Duodenal mucosa (tissue), 2 donors: ENCODE measurements around the gene GALNT10.

Source experiments
- H3K27ac ChIP-seq: one replicate; pipeline ENCODE4 v1.7.0; 2013; ENCODE audit warnings: low read depth, low read length
- H3K27me3 ChIP-seq, 2 donors: one replicate each; pipeline ENCODE4 v1.7.0; 2013; ENCODE audit warnings: low read length in 2 of 2, control low read depth in 1 of 2; ENCODE audit not compliant: insufficient read depth in 2 of 2, control insufficient read depth in 1 of 2
- H3K36me3 ChIP-seq, 2 donors: one replicate each; pipeline ENCODE4 v1.7.0; 2013; ENCODE audit warnings: low read length in 2 of 2, control low read depth in 1 of 2; ENCODE audit not compliant: insufficient read depth in 2 of 2, control insufficient read depth in 1 of 2
- H3K4me1 ChIP-seq, 2 donors: one replicate each; pipeline ENCODE4 v1.7.0; 2013; ENCODE audit warnings: low read length in 2 of 2, control low read depth in 1 of 2; ENCODE audit not compliant: insufficient read depth in 2 of 2, control insufficient read depth in 1 of 2
- H3K4me3 ChIP-seq, 2 donors: one replicate each; pipeline ENCODE4 v1.7.0; 2013; ENCODE audit warnings: low read length in 2 of 2, low read depth in 1 of 2
- H3K9ac ChIP-seq, 2 donors: one replicate each; pipeline ENCODE4 v1.7.0; 2013; ENCODE audit warnings: low read length in 2 of 2, low read depth in 1 of 2
- H3K9me3 ChIP-seq, 2 donors: one replicate each; pipeline ENCODE4 v1.7.0; 2013; ENCODE audit warnings: low read length in 2 of 2, control low read depth in 1 of 2; ENCODE audit not compliant: control insufficient read depth in 1 of 2

Gene GALNT10

GRCh38 chr5:154302161-154302560 lies 111.6 kb downstream of the GALNT10 start:
- H3K9me3 ChIP-seq, result no peaks in the 10 kb centered on the region
- H3K27me3 ChIP-seq, result no peaks in the 10 kb centered on the region
- H3K9ac ChIP-seq, result no peak overlapping the region
- no peak overlapping the region for H3K4me3 ChIP-seq
- H3K4me1 ChIP-seq, result peaks cover under 1 to 11% of the 10 kb centered on the region in 2 donors
- no peak overlapping the region for H3K27ac ChIP-seq
- peaks cover 4 to 5% of the 10 kb centered on the region in 2 donors for H3K36me3 ChIP-seq

- Histone ChIP-seq H3K36me3 (peaks cover 4 to 5% of the 10 kb centered on the region in 2 donors), H3K27me3 (no peaks in the 10 kb centered on the region), H3K27ac (no peak overlapping the region), H3K9me3 (no peaks in the 10 kb centered on the region), H3K4me3 (no peak overlapping the region), H3K9ac (no peak overlapping the region), H3K4me1 (peaks cover 0 to 10% of the 10 kb centered on the region in 2 donors)
Measured at GRCh38 chr5:154303133-154303532, 112.6 kb downstream of the GALNT10 start.

GRCh38 chr5:154308443-154309370 lies 118.2 kb downstream of the GALNT10 start:
- H3K36me3 ChIP-seq, result no peaks in the 10 kb centered on the region
- no peak overlapping the region for H3K27ac ChIP-seq

GRCh38 chr5:154309371-154309745 lies 118.8 kb downstream of the GALNT10 start:
- H3K9ac ChIP-seq, result no peak overlapping the region
- H3K4me3 ChIP-seq, result no peak overlapping the region
- H3K36me3 ChIP-seq, result no peaks in the 10 kb centered on the region
- H3K27me3 ChIP-seq, result no peaks in the 10 kb centered on the region
- no peak overlapping the region for H3K27ac ChIP-seq
- no peaks in the 10 kb centered on the region for H3K9me3 ChIP-seq
- peaks cover 0 to 9% of the 10 kb centered on the region in 2 donors for H3K4me1 ChIP-seq

More at GRCh38 chr5:154308443-154309370, 118.2 kb downstream of the GALNT10 start:
- H3K4me3 ChIP-seq, result no peak overlapping the region
- H3K4me1 ChIP-seq, result peaks cover 0 to 9% of the 10 kb centered on the region in 2 donors
- H3K9me3 ChIP-seq, result no peaks in the 10 kb centered on the region
- H3K27me3 ChIP-seq, result no peaks in the 10 kb centered on the region
- H3K9ac ChIP-seq, result no peak overlapping the region

GRCh38 chr5:154309805-154310204 lies 119.3 kb downstream of the GALNT10 start:
- Histone ChIP-seq H3K4me3 (no peak overlapping the region), H3K9me3 (no peaks in the 10 kb centered on the region), H3K36me3 (no peaks in the 10 kb centered on the region), H3K9ac (no peak overlapping the region), H3K27me3 (no peaks in the 10 kb centered on the region), H3K27ac (no peak overlapping the region), H3K4me1 (peaks cover 0 to 9% of the 10 kb centered on the region in 2 donors)

- Histone ChIP-seq H3K27ac (no peak overlapping the region), H3K4me1 (peaks cover 4 to 19% of the 10 kb centered on the region in 2 donors), H3K4me3 (no peak overlapping the region), H3K27me3 (no peaks in the 10 kb centered on the region), H3K36me3 (no peaks in the 10 kb centered on the region), H3K9ac (no peak overlapping the region), H3K9me3 (no peaks in the 10 kb centered on the region)
Measured at GRCh38 chr5:154311362-154311761, 120.8 kb downstream of the GALNT10 start.

GRCh38 chr5:154312000-154312399 lies 121.5 kb downstream of the GALNT10 start:
- Histone ChIP-seq H3K36me3 (no peaks in the 10 kb centered on the region), H3K27ac (no peak overlapping the region), H3K9ac (no peak overlapping the region), H3K4me1 (peaks cover 4 to 19% of the 10 kb centered on the region in 2 donors), H3K27me3 (no peaks in the 10 kb centered on the region), H3K4me3 (no peak overlapping the region), H3K9me3 (no peaks in the 10 kb centered on the region)

GRCh38 chr5:154312576-154312975 lies 122.0 kb downstream of the GALNT10 start:
- no peak overlapping the region for H3K9ac ChIP-seq
- peaks cover 4 to 19% of the 10 kb centered on the region in 2 donors for H3K4me1 ChIP-seq
- no peaks in the 10 kb centered on the region for H3K9me3 ChIP-seq
- no peak overlapping the region for H3K27ac ChIP-seq
- H3K27me3 ChIP-seq, result no peaks in the 10 kb centered on the region
- no peak overlapping the region for H3K4me3 ChIP-seq
- no peaks in the 10 kb centered on the region for H3K36me3 ChIP-seq

GRCh38 chr5:154313360-154314017 lies 123.0 kb downstream of the GALNT10 start:
- Histone ChIP-seq H3K4me1 (peaks cover 4 to 19% of the 10 kb centered on the region in 2 donors), H3K36me3 (no peaks in the 10 kb centered on the region), H3K9ac (no peak overlapping the region), H3K27ac (no peak overlapping the region), H3K4me3 (no peak overlapping the region), H3K27me3 (no peaks in the 10 kb centered on the region), H3K9me3 (no peaks in the 10 kb centered on the region)

GRCh38 chr5:154315196-154315595 lies 124.7 kb downstream of the GALNT10 start:
- Histone ChIP-seq H3K27ac (no peak overlapping the region), H3K9me3 (no peaks in the 10 kb centered on the region), H3K4me3 (no peak overlapping the region), H3K4me1 (peaks cover 4 to 19% of the 10 kb centered on the region in 2 donors), H3K36me3 (no peaks in the 10 kb centered on the region), H3K27me3 (no peaks in the 10 kb centered on the region), H3K9ac (no peak overlapping the region)
